Kasumi-1 (cell line): ENCODE measurements around the gene ZNF581.

Experiments
- DNase-seq, 2 experiments: peaks; one replicate each; lab custom pipeline; 2025; lab: John Stamatoyannopoulos, UW

Gene ZNF581

GRCh38 chr19:55680339-55681130, 37.1 kb downstream of the ZNF581 start:
- no peak for DNase-seq

GRCh38 chr19:55681131-55682092, 38.0 kb downstream of the ZNF581 start:
- no peak for DNase-seq

GRCh38 chr19:55683449-55684261, 40.2 kb downstream of the ZNF581 start:
- DNase-seq = no peak

GRCh38 chr19:55684946-55685681, 41.7 kb downstream of the ZNF581 start:
- DNase-seq = no peak

- DNase-seq = no peak
These were observed 42.3 kb downstream of the ZNF581 start for GRCh38 chr19:55685776-55686175.

GRCh38 chr19:55686311-55687050, 43.0 kb downstream of the ZNF581 start:
- DNase-seq = no peak

- DNase-seq = no peak
These were observed 44.1 kb downstream of the ZNF581 start for GRCh38 chr19:55687281-55688201.

- DNase-seq = no peak
These were observed 45.2 kb downstream of the ZNF581 start for GRCh38 chr19:55688422-55689218.

GRCh38 chr19:55689411-55690108, 46.1 kb downstream of the ZNF581 start:
- DNase-seq = no peak

GRCh38 chr19:55690109-55690768, 46.8 kb downstream of the ZNF581 start:
- DNase-seq = no peak

GRCh38 chr19:55690769-55691545, 47.5 kb downstream of the ZNF581 start:
- DNase-seq = no peak

- DNase-seq = no peak
These were observed 48.4 kb downstream of the ZNF581 start for GRCh38 chr19:55691561-55692481.

GRCh38 chr19:55692681-55693081, 49.2 kb downstream of the ZNF581 start:
- DNase-seq = no peak

- no peak for DNase-seq
These were observed 50.0 kb downstream of the ZNF581 start for GRCh38 chr19:55693336-55693974.

GRCh38 chr19:55694241-55694655, 50.8 kb downstream of the ZNF581 start:
- DNase-seq = no peak
